Testis (tissue), 3 donors: ENCODE measurements around the gene MKNK1. TPM values are rescaled to one million over a fixed set of nuclear protein-coding genes. Genes with fewer than 3 reads are reported as not detected.

Experiments used
- DNase-seq: peaks from one replicate; pipeline ENCODE4 v3.0.0-alpha.2; 2019
- H3K27ac ChIP-seq, 2 donors: fragments of 200-600 bp; sonication (generic); one replicate each; pipeline ENCODE4 v1.5.1; 2019
- H3K27me3 ChIP-seq: fragments of 200-600 bp; sonication (generic); one replicate; pipeline ENCODE4 v1.5.1; 2019
- H3K36me3 ChIP-seq: fragments of 200-600 bp; sonication (generic); one replicate; pipeline ENCODE4 v1.5.1; 2017; ENCODE audit warnings: low read depth; ENCODE audit errors: missing control alignments
- H3K4me1 ChIP-seq: fragments of 200-600 bp; sonication (generic); one replicate; pipeline ENCODE4 v1.5.1; 2019
- H3K4me3 ChIP-seq, 2 donors: fragments of 200-600 bp; sonication (generic); one replicate each; pipeline ENCODE4 v1.5.1; 2017 to 2019
- H3K9me3 ChIP-seq: fragments of 200-600 bp; sonication (generic); one replicate; pipeline ENCODE4 v1.5.1; 2017
- CTCF ChIP-seq, 3 experiments: fragments of 450-650 bp in 2 of 3; fragments of 200-600 bp in 1 of 3; sonication (generic) in 1 of 3; IDR thresholded peaks; one replicate each; pipeline ENCODE4 v1.5.1; 2016 to 2019; ENCODE audit warnings: antibody characterized with exemption in 3 of 3, mild to moderate bottlenecking in 2 of 3, moderate library complexity in 1 of 3
- POLR2A ChIP-seq: fragments of 450-650 bp; IDR thresholded peaks from one replicate; pipeline ENCODE4 v1.6.1; 2017; ENCODE audit warnings: antibody characterized with exemption, mild to moderate bottlenecking, moderate library complexity
- WGBS, 2 donors: methylation state at CpG; one replicate each; pipeline ENCODE4 v1.1.5; 2018; 5-methylcytosine and 5-hydroxymethylcytosine counted together
- intact Hi-C: fragments of 100-400 bp; cut with DNase I; formaldehyde crosslinking; loops from one replicate; pipeline ENCODE4 v1.15.1; 2023; ENCODE audit warnings: low total_unique reads
- polyA plus RNA-seq: library from polyadenylated mRNA; stranded (reverse); fragments of 350-450 nt; fragmentation: Illumina TruSeq; extraction: RNeasy Lipid Tissue Mini Kit (QIAGEN cat#74804); gene quantifications from one replicate; pipeline ENCODE4 v1.2.3, GENCODE V29; 2014; ENCODE audit warnings: low read depth, low replicate concordance; ENCODE audit not compliant: insufficient read depth
- total RNA-seq, 2 donors: library from RNA; depleted of rRNA; stranded (reverse); fragments of >200 nt; gene quantifications; one replicate each; pipeline ENCODE4 v1.2.3, GENCODE V29; 2016

The MKNK1 gene
- total and polyA plus RNA-seq, 3 donors from 2014 or later: 30.7 to 55.7 (median 54.6) TPM

GRCh38 chr1:46532498-46533178 is 71.4 kb downstream of the MKNK1 start:
- no peak for TF ChIP-seq POLR2A
- TF ChIP-seq CTCF (IDR thresholded peaks at IDR 0.05): peak; percentile 69 to 78 (median 74)
- WGBS, 2 donors: 2 to 8% methylated on average over 3 to 31 of the region's 31 CpGs
- Histone ChIP-seq H3K27me3 (no peaks in the 10 kb centered on the region), H3K27ac (peak overlapping the region in 1 of 2 donors; percentile 85), H3K9me3 (no peaks in the 10 kb centered on the region), H3K4me3 (peak overlapping the region; percentile 35 to 49), H3K36me3 (no peaks in the 10 kb centered on the region), H3K4me1 (no peaks in the 10 kb centered on the region)
- intact Hi-C loops: loop anchor here (5.0 kb wide), 1 partner anchor 190 kb away; no protein-coding TSS in a partner anchor
- DNase-seq: peak; percentile 74

- Histone ChIP-seq H3K27ac (no peak overlapping the region), H3K36me3 (no peaks in the 10 kb centered on the region), H3K4me1 (no peaks in the 10 kb centered on the region), H3K9me3 (no peaks in the 10 kb centered on the region), H3K4me3 (no peak overlapping the region), H3K27me3 (no peaks in the 10 kb centered on the region)
- TF ChIP-seq CTCF (IDR thresholded peaks at IDR 0.05) (no peak), POLR2A (no peak)
- intact Hi-C loops: loop anchor here (5.0 kb wide), 1 partner anchor 190 kb away; no protein-coding TSS in a partner anchor
- 54 to 72% methylated on average over 3 of the region's 3 CpGs for WGBS, 2 donors
- DNase-seq: no peak
These were observed 72.0 kb downstream of the MKNK1 start for GRCh38 chr1:46532095-46532494.

GRCh38 chr1:46530791-46531409 is 73.2 kb downstream of the MKNK1 start:
- Histone ChIP-seq H3K4me3 (no peak overlapping the region), H3K9me3 (no peaks in the 10 kb centered on the region), H3K27me3 (no peaks in the 10 kb centered on the region), H3K4me1 (no peaks in the 10 kb centered on the region), H3K36me3 (no peaks in the 10 kb centered on the region), H3K27ac (no peak overlapping the region)
- 64 to 69% methylated on average over 5 to 6 of the region's 6 CpGs for WGBS, 2 donors
- DNase-seq: no peak
- intact Hi-C loops: loop anchor here (5.0 kb wide), 1 partner anchor 191 kb away; no protein-coding TSS in a partner anchor
- TF ChIP-seq POLR2A (no peak), CTCF (IDR thresholded peaks at IDR 0.05) (no peak)

GRCh38 chr1:46530311-46530710 is 73.8 kb downstream of the MKNK1 start:
- H3K4me3 ChIP-seq: no peak overlapping the region
- no peak for DNase-seq
- no peaks in the 10 kb centered on the region for H3K27me3 ChIP-seq
- H3K36me3 ChIP-seq: no peaks in the 10 kb centered on the region
- TF ChIP-seq POLR2A: no peak
- no peak for TF ChIP-seq CTCF (IDR thresholded peaks at IDR 0.05)
- whole genome bisulfite sequencing, 2 donors: 71 to 82% methylated on average over 3 of the region's 3 CpGs
- intact Hi-C loops: loop anchor here (5.0 kb wide), 1 partner anchor 192 kb away; no protein-coding TSS in a partner anchor
- no peaks in the 10 kb centered on the region for H3K9me3 ChIP-seq
- H3K27ac ChIP-seq: no peak overlapping the region
- H3K4me1 ChIP-seq: no peaks in the 10 kb centered on the region
